ENCODE measurements around the gene DNAJC4.

GRCh38 chr11:64256300-64256699, 26.0 kb downstream of the DNAJC4 start:
- no peak for TF ChIP-seq CTCF (conservative IDR thresholded peaks at IDR 0.05)
- TF ChIP-seq EZH2 (IDR thresholded peaks at IDR 0.05; ENCODE audit: low read depth) = no peak

Measured in PC-9 (cell line).